Stomach (tissue), 9 donors: Measurements from ENCODE around the gene WFDC2. TPM values are rescaled to one million over a fixed set of nuclear protein-coding genes. Genes with fewer than 3 reads are reported as not detected.

Source experiments
- DNase-seq, 2 donors: peaks; one replicate each; pipeline versions ENCODE4 v3.0.0 to v3.0.0-alpha.2; 2013 to 2019
- H3K27ac ChIP-seq, 5 donors: fragments of 200-600 bp in 4 of 5; sonication (generic) in 4 of 5; one replicate each; pipeline ENCODE4 v1.5.1; 2013 to 2019; ENCODE audit warnings: mild to moderate bottlenecking in 1 of 5, moderate library complexity in 1 of 5
- H3K27me3 ChIP-seq, 3 donors: fragments of 200-600 bp; sonication (generic); one replicate each; pipeline ENCODE4 v1.5.1; 2017 to 2019; ENCODE audit warnings: mixed run types in 1 of 3
- H3K36me3 ChIP-seq, 4 donors: fragments of 200-600 bp; sonication (generic); 1 replicate in 3 of 4; 2 replicates in 1 of 4; pipeline ENCODE4 v1.5.1; 2016 to 2019
- H3K4me1 ChIP-seq, 4 donors: fragments of 200-600 bp; sonication (generic); one replicate each; pipeline ENCODE4 v1.5.1; 2016 to 2019
- H3K4me3 ChIP-seq, 4 donors: fragments of 200-600 bp; sonication (generic) in 3 of 4; one replicate each; pipeline ENCODE4 v1.5.1; 2016 to 2019; ENCODE audit warnings: mild to moderate bottlenecking in 1 of 4
- H3K9me3 ChIP-seq, 4 donors: fragments of 200-600 bp; sonication (generic); one replicate each; pipeline ENCODE4 v1.5.1; 2016 to 2019
- CTCF ChIP-seq, 7 experiments: fragments of 450-650 bp in 4 of 7; fragments of 200-600 bp in 3 of 7; sonication (generic) in 3 of 7; IDR thresholded peaks; one replicate each; pipeline ENCODE4 v1.5.1; 2016 to 2019; ENCODE audit warnings: antibody characterized with exemption in 7 of 7, control low read depth in 2 of 7, mild to moderate bottlenecking in 1 of 7
- EP300 ChIP-seq: sonication (generic); formaldehyde crosslinking; IDR thresholded peaks from one replicate; pipeline ENCODE4 v1.6.1; 2017; ENCODE audit warnings: antibody characterized with exemption
- POLR2A ChIP-seq, 4 donors: fragments of 450-650 bp; IDR thresholded peaks; one replicate each; pipeline ENCODE4 v1.6.1; 2016; ENCODE audit warnings: antibody characterized with exemption in 4 of 4, control low read depth in 2 of 4, mild to moderate bottlenecking in 1 of 4, moderate library complexity in 1 of 4
- POLR2AphosphoS5 ChIP-seq, 3 donors: sonication (generic); formaldehyde crosslinking; IDR thresholded peaks; one replicate each; pipeline ENCODE4 v1.6.1; 2016; ENCODE audit warnings: antibody characterized with exemption in 3 of 3
- WGBS, 5 donors: extraction: QIAGEN DNeasy Blood & Tissue Kit in 3 of 5; methylation state at CpG; one replicate each; pipeline versions ENCODE4 v1.1.5 to v1.1.7; 2013 to 2018; 5-methylcytosine and 5-hydroxymethylcytosine counted together
- intact Hi-C: fragments of 100-400 bp; cut with DNase I; formaldehyde crosslinking; loops from one replicate; pipeline ENCODE4 v1.15.1; 2023; ENCODE audit warnings: low total_unique reads
- polyA plus RNA-seq, 3 donors: library from polyadenylated mRNA; stranded (reverse); fragments of 200-250 nt; gene quantifications; one replicate each; pipeline ENCODE4 v1.2.3, GENCODE V29; 2013
- total RNA-seq, 5 donors: library from RNA; depleted of rRNA; stranded (reverse); fragments of >200 nt; gene quantifications; one replicate each; pipeline versions ENCODE4 v1.1.0 to v1.2.3, GENCODE V29; 2014 to 2016
- donor health status: healthy with polysubstance abuse.
- donor health status: Bipolar disorder and iron deficiency.
- donor health status: healthy.

Gene WFDC2
- total and polyA plus RNA-seq, 8 donors, result 2.2 to 82.8 (median 49.0) TPM; not detected in 1

DNA sequence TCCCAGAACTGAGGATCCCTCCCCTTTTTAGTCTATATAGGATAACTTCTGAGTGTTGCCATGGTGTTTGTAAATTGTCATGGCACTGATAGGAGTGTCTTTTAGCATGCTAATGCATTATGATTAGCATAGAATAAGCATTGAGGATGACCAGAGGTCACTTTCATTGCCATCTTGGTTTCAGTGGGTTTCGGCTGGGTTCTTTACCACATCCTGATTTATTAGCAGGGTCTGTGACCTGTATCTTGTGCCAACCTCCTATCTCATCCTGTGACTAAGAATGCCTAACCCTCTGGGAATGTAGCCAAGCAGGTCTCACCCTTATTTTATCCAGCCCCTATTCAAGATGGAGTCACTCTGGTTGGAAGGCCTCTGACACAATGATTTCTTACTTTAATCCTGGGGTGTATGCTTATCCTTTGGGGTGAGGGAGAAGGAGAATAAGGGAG is 19.6 kb downstream of the WFDC2 start:
- TF ChIP-seq POLR2A (IDR thresholded peaks at IDR 0.05) (no peak), EP300 (no peak), POLR2AphosphoS5 (IDR thresholded peaks at IDR 0.05) (no peak), CTCF (IDR thresholded peaks at IDR 0.05) (no peak)
- H3K4me3 ChIP-seq, result no peak overlapping the region
- no peak overlapping the region for H3K27ac ChIP-seq
- H3K4me1 ChIP-seq, result no peaks in the 10 kb centered on the region
- no peaks in the 10 kb centered on the region for H3K36me3 ChIP-seq
- H3K9me3 ChIP-seq, result no peaks in the 10 kb centered on the region
- peaks cover 0 to 18% (median 4%) of the 10 kb centered on the region in 3 donors for H3K27me3 ChIP-seq
- DNase-seq, result no peak
- intact Hi-C loops, result no loop called here
- WGBS, 5 donors, result 36 to 52% (median 42%) methylated on average over 1 of the region's 1 CpG

- intact Hi-C loops, result no loop called here
- Histone ChIP-seq H3K4me1 (no peaks in the 10 kb centered on the region), H3K36me3 (no peaks in the 10 kb centered on the region), H3K9me3 (no peaks in the 10 kb centered on the region), H3K4me3 (no peak overlapping the region), H3K27me3 (peaks cover 0 to 35% (median 3%) of the 10 kb centered on the region in 3 donors), H3K27ac (no peak overlapping the region)
- WGBS, 5 donors, result 85 to 96% (median 88%) methylated on average over 1 of the region's 1 CpG
- no peak for DNase-seq
- TF ChIP-seq POLR2A (IDR thresholded peaks at IDR 0.05) (no peak), POLR2AphosphoS5 (IDR thresholded peaks at IDR 0.05) (no peak), CTCF (IDR thresholded peaks at IDR 0.05) (no peak), EP300 (no peak)
These were observed 26.0 kb downstream of the WFDC2 start for GRCh38 chr20:45495501-45495941.

DNA sequence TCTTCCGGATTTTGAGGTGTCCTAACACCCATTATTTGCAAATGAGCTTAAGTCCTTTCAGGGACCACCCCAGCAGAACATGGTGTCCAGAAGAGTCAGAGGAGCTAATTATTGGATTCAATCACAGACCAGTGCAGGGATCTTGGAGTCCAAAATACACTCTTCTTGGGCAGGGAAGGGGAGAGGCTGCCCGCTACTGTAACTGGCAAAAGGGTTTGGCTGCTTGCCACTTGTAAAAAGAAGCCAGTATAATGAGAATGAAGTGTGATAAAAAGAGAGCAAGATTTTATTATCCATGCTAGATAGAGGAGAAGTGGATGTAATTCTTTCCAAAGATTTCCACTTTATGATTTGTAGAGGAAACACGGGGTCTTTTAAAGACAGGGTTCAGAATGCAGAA is 26.6 kb downstream of the WFDC2 start:
- intact Hi-C loops, result no loop called here
- H3K9me3 ChIP-seq, result no peaks in the 10 kb centered on the region
- H3K36me3 ChIP-seq, result no peaks in the 10 kb centered on the region
- WGBS, 5 donors, result 60 to 67% (median 61%) methylated on average over 3 of the region's 3 CpGs
- H3K27ac ChIP-seq, result no peak overlapping the region
- no peaks in the 10 kb centered on the region for H3K4me1 ChIP-seq
- no peak for DNase-seq
- TF ChIP-seq EP300 (no peak), POLR2AphosphoS5 (IDR thresholded peaks at IDR 0.05) (no peak), POLR2A (IDR thresholded peaks at IDR 0.05) (no peak), CTCF (IDR thresholded peaks at IDR 0.05) (no peak)
- no peak overlapping the region for H3K4me3 ChIP-seq
- H3K27me3 ChIP-seq, result peaks cover 0 to 35% (median 3%) of the 10 kb centered on the region in 3 donors

- H3K4me1 ChIP-seq, result no peaks in the 10 kb centered on the region
- peaks cover 0 to 35% (median 3%) of the 10 kb centered on the region in 3 donors for H3K27me3 ChIP-seq
- H3K4me3 ChIP-seq, result no peak overlapping the region
- H3K9me3 ChIP-seq, result no peaks in the 10 kb centered on the region
- no peaks in the 10 kb centered on the region for H3K36me3 ChIP-seq
- no peak for TF ChIP-seq POLR2A (IDR thresholded peaks at IDR 0.05)
- TF ChIP-seq CTCF (IDR thresholded peaks at IDR 0.05), result no peak
- TF ChIP-seq EP300, result no peak
- no peak for DNase-seq
- H3K27ac ChIP-seq, result no peak overlapping the region
- intact Hi-C loops, result no loop called here
- 57 to 92% (median 71%) methylated on average over 3 of the region's 3 CpGs for WGBS, 5 donors
These were observed 28.5 kb downstream of the WFDC2 start for GRCh38 chr20:45497971-45498494.
